GM12891 (cell line): ENCODE measurements around the gene RANBP3.

Source experiments
- POLR2A ChIP-seq: IDR thresholded peaks from 2 replicates; pipeline ENCODE4 v1.6.1; 2011; ENCODE audit warnings: low read depth, low read length, control low read depth
- POLR2AphosphoS5 ChIP-seq: IDR thresholded peaks from 2 replicates; pipeline ENCODE4 v1.6.1; 2011; ENCODE audit warnings: low read depth, low read length, control low read depth
- SPI1 ChIP-seq: IDR thresholded peaks from 2 replicates; pipeline ENCODE4 v1.6.1; 2011; ENCODE audit warnings: low read depth, low read length, control low read depth
- TAF1 ChIP-seq: IDR thresholded peaks from 2 replicates; pipeline ENCODE4 v1.6.1; 2011; ENCODE audit warnings: low read depth, low read length, control low read depth

DNA sequence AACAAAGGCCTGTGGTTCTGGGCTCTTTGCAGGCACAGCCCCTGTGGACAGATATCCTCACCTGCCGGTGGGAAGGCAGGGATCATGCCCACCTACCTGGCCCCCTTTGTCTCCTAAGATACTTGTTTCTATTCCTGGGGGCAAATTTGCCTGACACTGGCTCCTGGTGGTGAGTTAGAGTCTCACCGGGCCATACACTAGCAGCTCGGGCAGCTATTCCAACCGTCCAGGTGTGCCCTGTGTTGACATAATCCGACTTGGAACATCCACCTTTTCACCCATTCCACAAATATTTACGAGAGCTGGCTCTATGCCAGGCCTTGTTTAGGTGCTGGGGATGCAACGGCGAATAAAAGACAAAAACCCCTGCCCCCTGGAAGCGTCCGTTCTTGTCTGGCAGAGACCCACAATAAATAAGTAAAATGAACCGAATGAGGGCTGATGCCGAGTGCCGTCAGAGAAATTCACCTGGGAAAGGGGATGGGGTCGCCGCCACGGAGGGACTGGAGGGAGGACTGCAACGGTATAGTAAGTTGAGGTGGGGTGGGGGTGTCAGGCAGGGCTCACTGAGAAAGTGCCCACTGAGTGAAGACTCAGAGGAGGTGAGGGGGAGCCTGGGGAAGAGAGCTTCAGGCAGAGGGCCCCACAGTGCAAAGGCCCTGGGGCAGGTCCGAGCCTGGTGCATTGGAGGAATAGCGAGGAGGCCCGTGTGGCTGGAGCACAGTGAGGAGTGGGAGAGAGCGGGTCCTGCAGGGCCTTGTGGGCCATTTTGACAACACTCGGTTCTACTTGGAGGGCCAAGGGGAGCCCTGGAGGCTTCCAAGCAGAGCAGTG, 43.2 kb upstream of the RANBP3 start:
- TF ChIP-seq POLR2AphosphoS5 (no peak), POLR2A (no peak), TAF1 (no peak), SPI1 (no peak)
